Dendritic cell treated with granulocyte-macrophage colony-stimulating factor and Interleukin-4, amounts not matched to agents 40 ng/mL and 50 ng/mL, for 4 days (primary cell): ENCODE data around the gene HPGD.

Source experiments
- H3K27ac Mint-ChIP-seq: one replicate; pipeline ENCODE4 v1.8.0; 2022; ENCODE audit warnings: mild to moderate bottlenecking, mixed read lengths
- H3K27me3 Mint-ChIP-seq: one replicate; pipeline ENCODE4 v1.8.0; 2022; ENCODE audit warnings: mild to moderate bottlenecking, mixed read lengths
- H3K36me3 Mint-ChIP-seq: one replicate; pipeline ENCODE4 v1.8.0; 2022; ENCODE audit warnings: low read depth, mixed read lengths
- H3K4me1 Mint-ChIP-seq: one replicate; pipeline ENCODE4 v1.8.0; 2022; ENCODE audit warnings: low read depth, mixed read lengths
- H3K4me3 Mint-ChIP-seq: one replicate; pipeline ENCODE4 v1.8.0; 2022; ENCODE audit warnings: mild to moderate bottlenecking, moderate library complexity, mixed read lengths
- H3K9me3 Mint-ChIP-seq: one replicate; pipeline ENCODE4 v1.8.0; 2022; ENCODE audit warnings: mixed read lengths
- intact Hi-C: fragments of 100-400 bp; cut with micrococcal nuclease; formaldehyde crosslinking; loops from one replicate; pipeline ENCODE4 v1.15.0; 2022

Gene HPGD

GRCh38 chr4:174522183-174523024 is at the start of gene HPGD:
Gene HPGD, minus strand, starts transcription at chr4:174522488. Its CDS starts 37 bp downstream, at chr4:174522451.
- H3K27ac Mint-ChIP-seq, result peak within 1 kb of the TSS; percentile 26
- no peaks in the 10 kb centered on the region for H3K36me3 Mint-ChIP-seq
- peaks cover 44% of the 10 kb centered on the region for H3K27me3 Mint-ChIP-seq
- no peaks in the 10 kb centered on the region for H3K9me3 Mint-ChIP-seq
- peaks cover 25% of the 10 kb centered on the region for H3K4me1 Mint-ChIP-seq
- intact Hi-C loops, result no loop called here
- peak within 1 kb of the TSS; percentile 74 for H3K4me3 Mint-ChIP-seq

GRCh38 chr4:174564529-174564928 is 42.2 kb upstream of the HPGD start:
- H3K36me3 Mint-ChIP-seq, result no peaks in the 10 kb centered on the region
- H3K27ac Mint-ChIP-seq, result no peak overlapping the region
- no peaks in the 10 kb centered on the region for H3K4me1 Mint-ChIP-seq
- H3K27me3 Mint-ChIP-seq, result peaks cover 1% of the 10 kb centered on the region
- intact Hi-C loops, result no loop called here
- H3K9me3 Mint-ChIP-seq, result no peaks in the 10 kb centered on the region
- H3K4me3 Mint-ChIP-seq, result no peak overlapping the region

DNA sequence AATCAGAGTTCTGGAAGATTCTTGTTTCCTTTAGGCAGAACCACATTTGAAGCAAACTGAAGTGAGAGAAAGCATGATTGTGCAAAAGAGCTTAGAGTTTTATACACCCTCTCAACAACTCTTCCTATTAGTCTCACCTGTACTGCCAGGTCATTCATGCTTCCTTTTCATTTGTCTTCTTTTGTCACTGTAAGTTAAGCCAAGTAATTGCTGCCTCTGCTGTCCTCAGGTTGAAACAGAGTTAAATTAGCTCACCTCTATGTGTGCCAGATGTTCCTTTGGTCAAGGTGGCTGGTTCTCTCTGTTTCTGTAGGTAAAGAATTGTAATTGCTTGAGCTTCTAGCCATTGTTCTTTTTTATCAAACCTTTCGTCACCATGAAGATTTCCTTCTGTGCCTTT is 41.1 kb upstream of the HPGD start:
- H3K36me3 Mint-ChIP-seq, result no peaks in the 10 kb centered on the region
- intact Hi-C loops, result no loop called here
- H3K4me1 Mint-ChIP-seq, result no peaks in the 10 kb centered on the region
- H3K27me3 Mint-ChIP-seq, result peaks cover 1% of the 10 kb centered on the region
- H3K4me3 Mint-ChIP-seq, result no peak overlapping the region
- no peaks in the 10 kb centered on the region for H3K9me3 Mint-ChIP-seq
- no peak overlapping the region for H3K27ac Mint-ChIP-seq

DNA sequence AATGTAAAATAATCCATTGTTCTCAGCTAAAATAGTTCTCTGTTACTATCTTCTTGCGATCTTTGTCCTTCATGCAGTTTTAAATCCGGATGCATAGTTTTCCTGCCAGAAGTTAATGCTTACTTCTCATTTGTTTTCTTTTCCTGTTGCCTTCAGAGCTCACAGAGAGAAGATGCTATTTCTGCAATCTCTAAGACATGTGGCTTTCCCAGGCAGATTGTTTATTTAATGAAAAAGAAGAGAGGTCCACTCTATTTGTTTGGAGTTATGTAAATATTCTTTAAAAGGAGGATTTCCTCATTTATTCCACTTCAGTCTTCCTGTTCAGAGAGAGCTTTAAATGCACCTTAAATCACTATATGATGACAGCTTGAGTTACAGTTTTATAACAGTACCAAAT is 39.3 kb upstream of the HPGD start:
- no peaks in the 10 kb centered on the region for H3K9me3 Mint-ChIP-seq
- no peaks in the 10 kb centered on the region for H3K36me3 Mint-ChIP-seq
- peaks cover 1% of the 10 kb centered on the region for H3K27me3 Mint-ChIP-seq
- no peak overlapping the region for H3K4me3 Mint-ChIP-seq
- H3K27ac Mint-ChIP-seq, result no peak overlapping the region
- intact Hi-C loops, result no loop called here
- H3K4me1 Mint-ChIP-seq, result no peaks in the 10 kb centered on the region

DNA sequence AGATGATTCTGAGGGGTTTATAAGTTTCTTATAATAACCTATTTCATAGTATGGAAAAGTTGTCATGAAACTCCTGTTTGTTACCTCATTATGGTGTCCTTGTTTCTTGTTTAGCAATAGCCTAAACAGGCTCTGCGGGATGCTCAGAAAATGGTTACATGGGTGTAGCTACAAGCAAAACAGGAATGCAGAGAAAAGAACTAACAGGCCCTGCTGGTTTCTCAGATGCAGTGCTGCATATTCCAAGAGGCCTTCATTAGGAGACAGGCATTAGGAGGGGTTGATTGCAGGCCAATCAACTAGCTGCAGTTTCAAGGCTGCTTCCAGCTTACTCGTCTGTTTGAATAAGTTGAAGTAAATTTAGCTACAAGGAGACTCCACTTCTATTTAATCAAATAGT is 37.6 kb upstream of the HPGD start:
- no peak overlapping the region for H3K27ac Mint-ChIP-seq
- no peak overlapping the region for H3K4me3 Mint-ChIP-seq
- H3K27me3 Mint-ChIP-seq, result peaks cover 1% of the 10 kb centered on the region
- H3K4me1 Mint-ChIP-seq, result no peaks in the 10 kb centered on the region
- no peaks in the 10 kb centered on the region for H3K9me3 Mint-ChIP-seq
- no peaks in the 10 kb centered on the region for H3K36me3 Mint-ChIP-seq
- intact Hi-C loops, result no loop called here

DNA sequence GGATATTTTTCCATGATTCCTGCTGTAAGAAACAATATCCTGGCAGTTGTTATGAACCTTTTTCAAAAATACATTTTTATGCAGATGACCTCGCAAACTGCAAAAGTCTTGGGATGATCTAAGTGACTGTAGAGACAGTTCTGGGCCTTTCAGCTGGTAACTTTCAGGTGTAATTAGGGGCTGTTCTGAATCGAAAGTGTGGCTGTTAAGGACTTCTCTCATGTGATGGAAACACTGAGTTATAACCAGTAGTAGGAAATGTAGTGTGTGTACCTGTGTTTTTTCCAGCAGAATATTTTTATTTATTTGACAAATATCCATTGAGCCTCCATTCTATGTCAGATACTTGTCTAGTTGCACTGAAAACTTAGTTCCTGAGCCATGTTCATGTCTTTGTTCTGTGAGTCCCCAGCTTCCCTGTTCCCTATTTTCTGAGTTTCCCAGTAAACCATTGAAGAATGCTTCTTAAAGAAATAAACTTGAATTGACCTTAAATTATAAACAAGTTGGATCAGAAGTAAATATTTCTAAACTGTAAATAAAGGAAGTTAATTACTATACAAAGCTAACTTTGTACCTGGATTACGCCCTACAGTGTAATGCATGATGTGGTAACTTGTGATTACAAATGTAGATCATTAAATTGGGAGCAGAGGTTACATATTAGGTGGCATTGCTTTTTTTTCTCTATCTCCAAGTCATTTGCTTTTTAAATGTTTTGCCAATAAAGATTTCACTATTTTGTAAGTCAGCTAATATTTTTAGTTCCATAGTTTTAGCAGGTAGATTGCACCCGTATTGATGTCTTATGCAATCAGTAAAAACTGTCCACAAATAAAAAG is 33.7 kb upstream of the HPGD start:
- peaks cover 6% of the 10 kb centered on the region for H3K9me3 Mint-ChIP-seq
- H3K36me3 Mint-ChIP-seq, result no peaks in the 10 kb centered on the region

DNA sequence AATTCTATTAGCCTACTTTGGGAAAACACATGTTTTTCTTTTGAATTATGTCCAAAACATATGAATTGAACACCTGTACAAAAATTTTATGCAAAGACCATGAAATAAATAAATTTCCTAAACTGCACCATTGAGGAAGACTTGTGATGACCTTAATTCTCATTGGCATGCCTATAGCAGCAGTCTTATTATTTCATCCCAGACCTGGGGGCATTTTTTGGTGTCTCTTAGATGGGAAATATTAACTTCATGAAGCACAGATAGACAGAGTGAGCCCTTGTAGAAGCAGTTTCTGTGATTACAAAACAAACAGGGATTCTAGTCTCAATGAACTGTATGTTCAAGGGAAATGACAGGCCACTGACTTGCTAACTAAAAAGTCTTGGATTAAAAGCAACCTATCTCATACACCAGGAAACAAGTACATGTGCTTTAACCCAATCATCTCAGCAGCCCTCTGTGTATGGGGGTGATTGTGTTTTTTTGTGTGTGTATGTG is 32.0 kb upstream of the HPGD start:
- H3K27me3 Mint-ChIP-seq, result no peaks in the 10 kb centered on the region
- intact Hi-C loops, result no loop called here
- no peaks in the 10 kb centered on the region for H3K36me3 Mint-ChIP-seq
- no peak overlapping the region for H3K27ac Mint-ChIP-seq
- H3K4me1 Mint-ChIP-seq, result no peaks in the 10 kb centered on the region
- no peak overlapping the region for H3K4me3 Mint-ChIP-seq
- peaks cover 9% of the 10 kb centered on the region for H3K9me3 Mint-ChIP-seq

More for the DNA sequence above, 33.7 kb upstream of the HPGD start:
- Mint-ChIP-seq H3K27ac (no peak overlapping the region), H3K27me3 (no peaks in the 10 kb centered on the region), H3K4me3 (no peak overlapping the region), H3K4me1 (no peaks in the 10 kb centered on the region)
- intact Hi-C loops, result no loop called here

GRCh38 chr4:174553828-174554227 is 31.5 kb upstream of the HPGD start:
- Mint-ChIP-seq H3K4me3 (no peak overlapping the region), H3K27ac (no peak overlapping the region), H3K9me3 (peaks cover 9% of the 10 kb centered on the region), H3K4me1 (no peaks in the 10 kb centered on the region), H3K27me3 (no peaks in the 10 kb centered on the region), H3K36me3 (no peaks in the 10 kb centered on the region)
- intact Hi-C loops, result no loop called here

DNA sequence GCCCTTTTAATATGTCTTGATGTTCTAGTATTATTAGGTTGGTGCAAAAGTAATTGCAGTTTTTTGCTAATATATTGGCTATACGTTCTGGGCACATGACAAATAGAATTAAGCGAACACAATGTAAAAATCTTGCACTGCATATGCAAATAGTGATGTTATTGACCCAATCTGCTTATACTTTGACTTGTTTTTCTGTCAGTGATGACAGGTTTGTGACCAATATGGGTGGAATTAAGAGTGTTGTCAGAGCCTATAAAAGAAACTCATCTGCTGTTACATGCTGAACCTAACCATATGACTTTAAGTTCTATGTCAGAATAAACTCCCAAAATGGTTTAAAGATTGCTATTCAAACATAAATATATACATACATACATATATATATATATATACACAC is 30.7 kb upstream of the HPGD start:
- Mint-ChIP-seq H3K27ac (no peak overlapping the region), H3K4me1 (no peaks in the 10 kb centered on the region), H3K36me3 (no peaks in the 10 kb centered on the region), H3K9me3 (peaks cover 16% of the 10 kb centered on the region), H3K4me3 (no peak overlapping the region), H3K27me3 (no peaks in the 10 kb centered on the region)
- intact Hi-C loops, result no loop called here

- Mint-ChIP-seq H3K27me3 (no peaks in the 10 kb centered on the region), H3K9me3 (peaks cover 41% of the 10 kb centered on the region), H3K27ac (no peak overlapping the region), H3K4me3 (no peak overlapping the region), H3K36me3 (no peaks in the 10 kb centered on the region), H3K4me1 (no peaks in the 10 kb centered on the region)
- intact Hi-C loops, result no loop called here
Measured at GRCh38 chr4:174550541-174550940, 28.3 kb upstream of the HPGD start.

- Mint-ChIP-seq H3K27ac (no peak overlapping the region), H3K9me3 (peaks cover 41% of the 10 kb centered on the region), H3K36me3 (no peaks in the 10 kb centered on the region), H3K4me1 (no peaks in the 10 kb centered on the region), H3K27me3 (no peaks in the 10 kb centered on the region), H3K4me3 (no peak overlapping the region)
- intact Hi-C loops, result no loop called here
Measured at GRCh38 chr4:174549721-174550120, 27.4 kb upstream of the HPGD start.

DNA sequence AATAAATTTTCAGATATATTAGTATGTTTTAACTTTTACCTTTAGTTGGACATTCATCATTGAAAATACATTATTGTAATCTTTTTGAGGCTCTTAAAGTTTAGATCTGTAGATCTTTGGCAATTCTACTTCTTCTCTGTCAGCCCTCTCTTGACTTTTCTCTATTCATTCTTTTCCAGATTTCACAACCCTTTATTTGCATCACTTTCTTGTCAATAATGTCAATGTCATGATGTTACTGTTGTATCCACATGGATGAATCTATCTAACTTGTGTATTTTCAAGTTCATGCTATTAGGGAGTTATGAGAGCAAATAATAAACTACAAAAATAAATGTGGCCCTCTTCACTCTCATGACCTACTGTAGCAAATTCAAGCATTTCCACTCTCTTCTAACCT is 23.0 kb upstream of the HPGD start:
- H3K36me3 Mint-ChIP-seq, result no peaks in the 10 kb centered on the region
- H3K9me3 Mint-ChIP-seq, result peaks cover 32% of the 10 kb centered on the region
- intact Hi-C loops, result no loop called here
- no peak overlapping the region for H3K4me3 Mint-ChIP-seq
- H3K27ac Mint-ChIP-seq, result no peak overlapping the region
- H3K4me1 Mint-ChIP-seq, result no peaks in the 10 kb centered on the region
- peaks cover 3% of the 10 kb centered on the region for H3K27me3 Mint-ChIP-seq

GRCh38 chr4:174544496-174544895 is 22.2 kb upstream of the HPGD start:
- Mint-ChIP-seq H3K4me3 (no peak overlapping the region), H3K9me3 (peaks cover 32% of the 10 kb centered on the region), H3K36me3 (no peaks in the 10 kb centered on the region), H3K4me1 (no peaks in the 10 kb centered on the region), H3K27me3 (peaks cover 3% of the 10 kb centered on the region), H3K27ac (no peak overlapping the region)
- intact Hi-C loops, result no loop called here

DNA sequence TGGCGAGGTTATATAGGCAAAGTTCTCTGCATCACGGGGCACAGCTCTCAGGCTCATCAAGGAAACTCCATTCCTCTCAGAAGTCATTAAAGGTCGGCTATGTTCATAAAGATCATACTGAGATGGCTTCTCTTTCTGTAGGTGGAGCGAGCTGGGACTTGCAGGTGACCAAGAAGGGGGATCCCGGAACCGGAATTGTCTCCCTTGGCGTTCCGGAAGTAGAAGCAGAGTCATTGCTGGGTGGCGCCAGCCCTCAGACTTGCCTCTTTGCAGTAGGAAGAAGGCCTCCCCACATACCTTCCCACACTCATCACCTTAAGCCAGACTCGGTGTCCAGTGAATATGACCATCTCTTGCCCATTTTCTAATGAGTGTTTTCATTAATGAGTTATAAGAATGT is 17.9 kb upstream of the HPGD start:
- Mint-ChIP-seq H3K36me3 (no peaks in the 10 kb centered on the region), H3K27me3 (peaks cover 5% of the 10 kb centered on the region), H3K27ac (no peak overlapping the region), H3K9me3 (no peaks in the 10 kb centered on the region), H3K4me3 (no peak overlapping the region), H3K4me1 (peaks cover 5% of the 10 kb centered on the region)
- intact Hi-C loops, result no loop called here
